A549 (cell line): ENCODE measurements around the gene DCTN3.

Experiments
- ESRRA ChIP-seq: fragments of 150-350 bp; IDR thresholded peaks from 2 replicates; pipeline ENCODE4 v1.6.1; 2014; ENCODE audit warnings: mild to moderate bottlenecking, low read length, borderline replicate concordance
- HDAC2 ChIP-seq: fragments of 200-600 bp; sonication (generic); IDR thresholded peaks from 2 replicates; pipeline ENCODE4 v1.6.1; 2016
- TF ChIP-seq, protein P1 (sequence below): fragments of >200 bp; sonication (Bioruptor Twin); formaldehyde crosslinking; IDR thresholded peaks from 3 replicates; pipeline ENCODE4 v1.5.1; 2016

DNA sequence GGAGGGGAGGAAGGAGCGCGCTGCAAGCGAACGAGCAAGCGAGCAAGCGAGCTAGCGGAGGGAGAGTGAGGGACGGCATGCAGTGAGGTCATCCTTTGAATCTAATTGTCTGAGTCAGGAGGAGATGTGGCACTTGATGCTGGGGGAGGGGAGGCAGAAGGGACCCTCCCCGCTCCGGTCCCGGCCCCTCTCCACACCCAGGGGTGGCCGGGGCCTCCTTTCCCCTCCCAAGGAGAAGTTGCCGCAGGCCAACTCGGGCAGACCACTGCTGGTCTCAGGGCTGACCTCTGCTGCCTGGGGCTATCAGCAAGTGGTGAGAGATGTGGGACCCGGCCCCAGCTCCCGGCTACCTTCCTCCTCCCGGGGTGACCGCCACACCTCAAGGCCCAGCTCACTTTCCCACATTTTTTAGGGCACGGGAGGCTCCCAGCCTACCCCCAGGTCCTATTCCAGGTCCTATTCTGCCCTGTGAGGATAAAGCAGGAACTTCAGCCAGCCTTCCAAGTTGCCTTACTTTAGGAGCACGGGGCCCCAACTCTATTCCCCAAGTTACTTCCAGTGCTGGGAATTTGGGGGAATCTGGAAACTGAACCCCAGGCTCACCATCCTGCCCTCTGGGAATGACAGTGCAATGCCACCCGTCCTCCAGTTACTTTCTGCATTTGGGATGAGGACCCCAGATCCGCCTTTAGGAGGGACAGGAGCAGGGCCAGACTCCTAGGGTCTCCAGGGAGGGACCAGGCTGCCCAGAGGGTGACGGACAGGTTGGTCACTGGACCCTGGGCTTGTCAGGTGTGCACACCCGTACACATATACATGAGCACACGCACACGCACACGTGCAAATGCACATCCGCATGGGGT lies 41.8 kb downstream of the DCTN3 start:
- TF ChIP-seq HDAC2 (no peak), ESRRA (no peak)
- TF ChIP-seq, protein P1, sequence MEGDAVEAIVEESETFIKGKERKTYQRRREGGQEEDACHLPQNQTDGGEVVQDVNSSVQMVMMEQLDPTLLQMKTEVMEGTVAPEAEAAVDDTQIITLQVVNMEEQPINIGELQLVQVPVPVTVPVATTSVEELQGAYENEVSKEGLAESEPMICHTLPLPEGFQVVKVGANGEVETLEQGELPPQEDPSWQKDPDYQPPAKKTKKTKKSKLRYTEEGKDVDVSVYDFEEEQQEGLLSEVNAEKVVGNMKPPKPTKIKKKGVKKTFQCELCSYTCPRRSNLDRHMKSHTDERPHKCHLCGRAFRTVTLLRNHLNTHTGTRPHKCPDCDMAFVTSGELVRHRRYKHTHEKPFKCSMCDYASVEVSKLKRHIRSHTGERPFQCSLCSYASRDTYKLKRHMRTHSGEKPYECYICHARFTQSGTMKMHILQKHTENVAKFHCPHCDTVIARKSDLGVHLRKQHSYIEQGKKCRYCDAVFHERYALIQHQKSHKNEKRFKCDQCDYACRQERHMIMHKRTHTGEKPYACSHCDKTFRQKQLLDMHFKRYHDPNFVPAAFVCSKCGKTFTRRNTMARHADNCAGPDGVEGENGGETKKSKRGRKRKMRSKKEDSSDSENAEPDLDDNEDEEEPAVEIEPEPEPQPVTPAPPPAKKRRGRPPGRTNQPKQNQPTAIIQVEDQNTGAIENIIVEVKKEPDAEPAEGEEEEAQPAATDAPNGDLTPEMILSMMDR = no peak
